DOHH2 (cell line): ENCODE results near the gene LRP11.

Source experiments
- H3F3A ChIP-seq: fragments of 200-600 bp; sonication (generic), shearing (Covaris generic); 2 replicates; pipeline ENCODE4 v1.6.0; 2016; ENCODE audit warnings: antibody characterized with exemption, mild to moderate bottlenecking; ENCODE audit not compliant: control insufficient read depth, insufficient read depth
- H3K27ac ChIP-seq: fragments of 200-600 bp; sonication (generic); 2 replicates; pipeline ENCODE4 v1.5.1; 2014; ENCODE audit warnings: low read depth, mild to moderate bottlenecking, low read length, moderate library complexity
- H3K27me3 ChIP-seq: fragments of 200-600 bp; sonication (generic); 2 replicates; pipeline ENCODE4 v1.6.1; 2014; ENCODE audit warnings: mild to moderate bottlenecking, low read length, mixed read lengths; ENCODE audit not compliant: control insufficient read depth
- H3K36me3 ChIP-seq: fragments of 200-600 bp; sonication (generic); 2 replicates; pipeline ENCODE4 v1.6.1; 2014; ENCODE audit warnings: mild to moderate bottlenecking, low read length, moderate library complexity, mixed read lengths; ENCODE audit not compliant: control insufficient read depth
- H3K4me1 ChIP-seq: fragments of 200-600 bp; sonication (generic); 2 replicates; pipeline ENCODE4 v1.6.1; 2014; ENCODE audit warnings: mild to moderate bottlenecking, low read length, mixed read lengths; ENCODE audit not compliant: control insufficient read depth
- H3K4me2 ChIP-seq: fragments of 200-600 bp; sonication (generic); 2 replicates; pipeline ENCODE4 v1.6.0; 2014; ENCODE audit warnings: mild to moderate bottlenecking, low read length, moderate library complexity
- H3K4me3 ChIP-seq: fragments of 200-600 bp; sonication (generic); 2 replicates; pipeline ENCODE4 v1.5.1; 2014; ENCODE audit warnings: mild to moderate bottlenecking, low read length, mixed read lengths
- H3K79me2 ChIP-seq: fragments of 200-600 bp; sonication (generic); 2 replicates; pipeline ENCODE4 v1.6.1; 2014; ENCODE audit warnings: mild to moderate bottlenecking, low read length, mixed read lengths; ENCODE audit not compliant: control insufficient read depth
- H3K9me2 ChIP-seq: fragments of 200-600 bp; sonication (generic); replicated peaks from 2 replicates; pipeline ENCODE4 v1.6.1; 2014; ENCODE audit warnings: mild to moderate bottlenecking, low read length, mixed read lengths; ENCODE audit not compliant: control insufficient read depth
- H3K9me3 ChIP-seq: fragments of 200-600 bp; sonication (generic); 2 replicates; pipeline ENCODE4 v1.6.1; 2014; ENCODE audit warnings: antibody characterized with exemption, low read length, mixed read lengths; ENCODE audit not compliant: control insufficient read depth, insufficient read depth
- H4K20me1 ChIP-seq: fragments of 200-600 bp; sonication (generic); 2 replicates; pipeline ENCODE4 v1.6.0; 2014; ENCODE audit warnings: low read depth, mild to moderate bottlenecking, antibody characterized with exemption, low read length, moderate library complexity; ENCODE audit not compliant: control insufficient read depth, insufficient read depth
- CTCF ChIP-seq: fragments of 200-600 bp; sonication (generic); IDR thresholded peaks from one replicate; pipeline ENCODE4 v1.5.1; 2014; ENCODE audit warnings: antibody characterized with exemption, mild to moderate bottlenecking, low read depth, low read length; ENCODE audit not compliant: poor library complexity, severe bottlenecking
- EZH2phosphoT487 ChIP-seq: fragments of 200-600 bp; sonication (generic); IDR thresholded peaks from 2 replicates; pipeline ENCODE4 v1.6.1; 2017; ENCODE audit warnings: borderline replicate concordance, mild to moderate bottlenecking, antibody characterized with exemption, low read length, moderate library complexity, mixed read lengths

The LRP11 gene

GRCh38 chr6:149888659-149889058, 24.5 kb upstream of the LRP11 start:
- no peaks in the 10 kb centered on the region for H4K20me1 ChIP-seq
- H3K27ac ChIP-seq: no peak overlapping the region
- no peak overlapping the region for H3K4me2 ChIP-seq
- H3K9me2 ChIP-seq: no peaks in the 10 kb centered on the region
- TF ChIP-seq EZH2phosphoT487 (no peak), CTCF (no peak)
- no peaks in the 10 kb centered on the region for H3K79me2 ChIP-seq
- no peak overlapping the region for H3K4me3 ChIP-seq
- no peaks in the 10 kb centered on the region for H3F3A ChIP-seq
- peaks cover 3% of the 10 kb centered on the region; the same call in 1 of the 2 replicates for H3K9me3 ChIP-seq
- no peaks in the 10 kb centered on the region for H3K36me3 ChIP-seq
- H3K4me1 ChIP-seq: peaks cover 19% of the 10 kb centered on the region
- H3K27me3 ChIP-seq: no peaks in the 10 kb centered on the region; the same call in 1 of the 2 replicates

GRCh38 chr6:149888093-149888492, 23.9 kb upstream of the LRP11 start:
- no peaks in the 10 kb centered on the region; the same call in 1 of the 2 replicates for H3K27me3 ChIP-seq
- H3K4me2 ChIP-seq: no peak overlapping the region
- no peak overlapping the region for H3K4me3 ChIP-seq
- no peak overlapping the region for H3K27ac ChIP-seq
- H3K36me3 ChIP-seq: no peaks in the 10 kb centered on the region
- H3K4me1 ChIP-seq: peaks cover 15% of the 10 kb centered on the region
- H3K79me2 ChIP-seq: no peaks in the 10 kb centered on the region
- TF ChIP-seq EZH2phosphoT487 (no peak), CTCF (no peak)
- H3K9me3 ChIP-seq: peaks cover 3% of the 10 kb centered on the region; the same call in 1 of the 2 replicates
- no peaks in the 10 kb centered on the region for H3K9me2 ChIP-seq
- no peaks in the 10 kb centered on the region for H3F3A ChIP-seq
- no peaks in the 10 kb centered on the region for H4K20me1 ChIP-seq

- no peaks in the 10 kb centered on the region for H3K36me3 ChIP-seq
- no peak overlapping the region for H3K4me3 ChIP-seq
- H3K79me2 ChIP-seq: no peaks in the 10 kb centered on the region
- no peak for TF ChIP-seq CTCF
- TF ChIP-seq EZH2phosphoT487: no peak
- no peak overlapping the region for H3K4me2 ChIP-seq
- H3K27ac ChIP-seq: no peak overlapping the region
- H3K27me3 ChIP-seq: no peaks in the 10 kb centered on the region; the same call in 1 of the 2 replicates
- H3F3A ChIP-seq: no peaks in the 10 kb centered on the region
- H3K4me1 ChIP-seq: peaks cover 7% of the 10 kb centered on the region
- peaks cover 3% of the 10 kb centered on the region; the same call in 1 of the 2 replicates for H3K9me3 ChIP-seq
- no peaks in the 10 kb centered on the region for H4K20me1 ChIP-seq
- H3K9me2 ChIP-seq: no peaks in the 10 kb centered on the region
Measured at GRCh38 chr6:149887343-149887742, 23.2 kb upstream of the LRP11 start.

GRCh38 chr6:149885888-149886287, 21.7 kb upstream of the LRP11 start:
- TF ChIP-seq EZH2phosphoT487 (no peak), CTCF (no peak)
- no peak overlapping the region for H3K27ac ChIP-seq
- H4K20me1 ChIP-seq: no peaks in the 10 kb centered on the region
- no peaks in the 10 kb centered on the region for H3F3A ChIP-seq
- no peak overlapping the region for H3K4me2 ChIP-seq
- no peaks in the 10 kb centered on the region for H3K4me1 ChIP-seq
- no peak overlapping the region for H3K4me3 ChIP-seq
- no peaks in the 10 kb centered on the region for H3K79me2 ChIP-seq
- peaks cover 5% of the 10 kb centered on the region for H3K27me3 ChIP-seq
- H3K9me3 ChIP-seq: no peaks in the 10 kb centered on the region
- no peaks in the 10 kb centered on the region for H3K36me3 ChIP-seq
- no peaks in the 10 kb centered on the region for H3K9me2 ChIP-seq
